HG02840 (cell line): Measurements from ENCODE around the gene SCAF4.
"Not testable (repeated sequence)": the region's sequence is repeated elsewhere in the genome, so short reads cannot be mapped to it uniquely, and the experiment has no call there.

Source experiments
- ATAC-seq: cut with Tn5 transposase; IDR thresholded peaks from one replicate; pipeline ENCODE4 v1.9.1; 2021; ENCODE audit warnings: mild to moderate bottlenecking, moderate library complexity, moderate number of reproducible peaks; ENCODE audit not compliant: unreplicated experiment, low FRiP score

Gene SCAF4

GRCh38 chr21:31654340-31654739 lies 77.6 kb downstream of the SCAF4 start:
- no peak for ATAC-seq

- ATAC-seq = not testable (repeated sequence)
Measured at GRCh38 chr21:31651491-31651890, 80.4 kb downstream of the SCAF4 start.

GRCh38 chr21:31650930-31651329 lies 81.0 kb downstream of the SCAF4 start:
- no peak for ATAC-seq

- ATAC-seq = no peak
Measured at GRCh38 chr21:31647650-31648049, 84.3 kb downstream of the SCAF4 start.

- ATAC-seq = no peak
Measured at GRCh38 chr21:31644643-31645042, 87.3 kb downstream of the SCAF4 start.

- no peak for ATAC-seq
Measured at GRCh38 chr21:31641416-31641922, 90.4 kb downstream of the SCAF4 start.

- no peak for ATAC-seq
Measured at GRCh38 chr21:31636874-31637273, 95.0 kb downstream of the SCAF4 start.

- ATAC-seq = no peak
Measured at GRCh38 chr21:31634993-31635392, 96.9 kb downstream of the SCAF4 start.

GRCh38 chr21:31631881-31632280 lies 100.0 kb downstream of the SCAF4 start:
- not testable (repeated sequence) for ATAC-seq

GRCh38 chr21:31629972-31630711 lies 101.8 kb downstream of the SCAF4 start:
- no peak for ATAC-seq

GRCh38 chr21:31624961-31625491 lies 106.9 kb downstream of the SCAF4 start:
- no peak for ATAC-seq

- ATAC-seq = no peak
Measured at GRCh38 chr21:31624181-31624580, 107.7 kb downstream of the SCAF4 start.

- no peak for ATAC-seq
Measured at GRCh38 chr21:31623664-31624063, 108.3 kb downstream of the SCAF4 start.

- no peak for ATAC-seq
Measured at GRCh38 chr21:31622397-31622796, 109.5 kb downstream of the SCAF4 start.
